ENCODE results near the gene ASB2.

Gene ASB2

DNA sequence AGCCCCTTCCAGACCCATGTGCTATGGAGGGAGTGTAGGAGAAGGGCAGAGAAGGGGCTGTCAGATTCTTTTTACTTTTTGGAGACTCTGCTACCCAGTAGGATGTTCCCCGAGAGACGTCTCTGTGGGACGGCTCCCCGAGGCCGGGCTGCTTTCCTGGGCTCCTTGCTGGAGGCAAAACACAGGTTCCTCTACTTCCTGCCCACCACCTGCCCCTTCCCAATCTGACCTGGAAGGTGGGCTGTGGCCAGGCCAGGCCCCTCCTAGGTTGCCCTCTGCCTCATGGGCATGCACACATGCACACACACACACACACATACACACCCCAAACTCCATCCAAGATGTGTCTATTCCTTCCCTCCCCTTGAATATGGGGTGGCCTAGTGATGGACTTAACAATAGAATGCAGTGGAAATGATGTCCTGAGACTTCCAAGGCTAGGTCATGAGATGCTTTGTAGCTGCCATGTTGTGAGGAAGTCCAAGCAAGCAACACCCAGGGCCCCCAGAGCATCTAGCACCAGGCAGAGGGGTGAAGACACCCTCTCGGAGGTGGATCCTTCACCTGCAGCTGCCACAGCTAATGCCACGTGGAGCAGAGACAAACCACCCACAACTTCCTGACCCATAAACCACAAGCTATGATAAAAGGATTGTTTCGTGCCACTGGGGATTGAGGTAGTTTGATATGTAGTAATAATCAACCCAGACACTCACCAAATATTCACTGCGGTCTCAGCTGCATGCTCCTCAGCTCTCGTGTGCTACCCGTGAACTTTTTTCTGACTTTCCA is 1.6 kb upstream of the ASB2 start:
- DNase-seq = peak; percentile 72

- DNase-seq = no peak
Observed at GRCh38 chr14:93977171-93977570, 801 bp upstream of the ASB2 start.

DNA sequence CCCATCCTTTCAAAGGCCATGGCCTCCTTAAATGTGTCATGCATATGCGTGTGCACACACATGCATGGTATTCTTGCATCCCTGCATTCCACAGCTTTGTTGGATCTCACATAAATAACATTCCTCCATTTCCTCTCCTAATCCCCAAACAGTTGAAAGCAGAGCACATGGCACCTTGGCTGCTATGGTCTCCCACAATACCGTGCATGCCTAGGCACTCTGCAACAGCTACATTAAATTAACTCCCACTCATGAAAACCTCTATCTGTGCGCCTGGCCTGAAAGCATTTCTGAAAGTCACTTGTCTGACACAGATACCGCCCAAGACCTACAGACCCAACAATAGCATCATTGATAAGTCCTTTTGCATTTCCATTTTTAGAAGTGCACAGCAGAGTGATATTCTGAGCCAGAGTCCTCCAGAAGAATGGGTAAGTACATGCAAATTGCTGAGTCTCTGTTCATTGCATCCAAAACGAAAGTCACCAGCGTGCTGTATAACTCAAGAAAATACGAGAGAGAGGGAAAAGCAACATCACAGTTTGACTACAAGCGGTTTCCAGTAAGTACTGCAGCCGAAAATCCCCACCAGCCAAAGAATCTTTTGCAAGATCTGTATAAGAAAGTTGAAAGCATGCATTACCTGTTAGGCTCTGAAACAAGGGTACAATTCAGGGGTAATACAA is 436 bp downstream of the ASB2 start:
- no peak for DNase-seq

DNA sequence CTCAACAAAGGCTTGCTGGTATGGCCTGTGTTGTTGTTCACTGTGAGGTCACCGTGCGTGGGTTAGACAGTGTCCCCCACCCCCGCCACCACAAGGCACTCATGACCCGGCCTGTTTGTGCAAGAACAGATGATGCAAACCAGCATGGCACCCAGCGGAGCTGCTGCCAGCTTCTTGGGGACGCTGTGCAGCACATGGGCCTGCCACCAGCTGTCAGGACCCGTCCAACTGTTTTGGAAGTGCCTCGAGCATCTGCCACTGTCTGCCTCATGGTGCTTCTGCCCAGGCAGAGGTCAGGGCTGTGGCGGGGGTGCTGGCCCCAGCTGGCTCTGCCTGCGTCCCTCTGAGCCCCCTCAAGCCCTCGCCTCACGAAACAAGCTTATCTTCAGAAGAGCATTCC is 1.5 kb downstream of the ASB2 start:
- no peak for DNase-seq

DNA sequence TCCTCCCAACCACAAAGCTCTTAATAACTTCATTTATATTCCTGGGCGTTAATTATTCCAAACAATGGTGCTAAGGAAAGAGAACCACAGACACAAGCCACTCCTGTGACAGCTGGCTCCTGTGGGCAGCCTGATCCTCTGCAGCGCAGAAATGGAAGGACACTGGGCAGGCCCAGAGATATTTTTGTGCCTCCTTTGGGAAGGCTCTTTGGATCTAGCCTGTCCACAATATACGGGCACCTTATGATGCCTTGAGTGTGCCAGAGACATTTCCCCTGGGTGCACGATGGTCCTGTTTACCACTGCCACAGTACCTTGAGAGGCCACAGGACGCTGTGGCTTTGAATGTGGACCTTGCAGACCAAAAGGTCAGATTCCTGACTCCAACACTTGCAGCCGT is 2.1 kb downstream of the ASB2 start:
- DNase-seq = no peak

- DNase-seq = no peak
Observed at GRCh38 chr14:93973607-93974006, 2.8 kb downstream of the ASB2 start.

DNA sequence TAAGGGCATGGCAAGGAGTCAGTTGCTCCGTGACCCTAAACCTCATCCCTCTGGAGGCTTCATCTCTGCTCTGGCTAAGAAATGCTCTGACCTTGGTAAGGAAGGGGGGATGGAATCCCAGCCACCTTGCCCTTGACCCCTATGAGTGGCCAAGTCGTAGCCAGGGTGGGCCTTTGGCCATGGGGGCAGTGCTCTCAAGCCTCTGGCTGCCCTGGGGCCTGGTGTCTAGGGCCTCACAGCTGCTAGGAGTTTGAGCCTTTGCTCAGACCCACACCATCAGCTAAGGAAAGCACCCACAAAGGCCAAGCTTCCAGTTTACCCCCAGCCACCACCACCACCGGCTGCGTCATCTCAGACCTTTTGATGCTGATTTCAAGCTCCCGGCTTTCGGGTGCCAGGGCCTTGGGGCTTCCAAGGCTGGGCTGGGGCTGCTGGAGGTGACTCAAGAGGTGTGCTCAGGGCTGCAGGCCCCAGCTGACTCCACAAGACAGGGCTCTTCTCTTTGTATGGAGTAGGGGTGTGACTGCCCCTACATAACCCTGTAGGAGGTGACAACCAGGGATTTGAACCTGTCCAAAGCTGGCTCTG is 3.7 kb downstream of the ASB2 start:
- DNase-seq = no peak

DNA sequence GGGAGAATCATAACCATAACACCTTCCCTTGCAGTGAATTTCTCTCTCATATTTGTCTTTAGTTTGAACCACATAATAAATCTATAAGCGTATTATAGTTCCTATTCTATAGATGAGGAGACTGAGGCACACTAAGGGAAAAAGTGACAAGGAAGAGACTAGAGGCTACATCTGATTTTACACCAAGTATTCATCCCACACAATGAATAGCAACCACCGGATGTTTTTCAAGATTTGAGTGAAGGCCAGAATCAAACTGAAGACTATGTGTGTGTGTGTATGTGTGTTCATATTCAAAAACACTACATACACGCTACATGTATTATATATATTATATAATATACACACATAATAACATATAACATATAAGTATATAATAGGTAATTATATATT is 4.7 kb downstream of the ASB2 start:
- DNase-seq = no peak

DNA sequence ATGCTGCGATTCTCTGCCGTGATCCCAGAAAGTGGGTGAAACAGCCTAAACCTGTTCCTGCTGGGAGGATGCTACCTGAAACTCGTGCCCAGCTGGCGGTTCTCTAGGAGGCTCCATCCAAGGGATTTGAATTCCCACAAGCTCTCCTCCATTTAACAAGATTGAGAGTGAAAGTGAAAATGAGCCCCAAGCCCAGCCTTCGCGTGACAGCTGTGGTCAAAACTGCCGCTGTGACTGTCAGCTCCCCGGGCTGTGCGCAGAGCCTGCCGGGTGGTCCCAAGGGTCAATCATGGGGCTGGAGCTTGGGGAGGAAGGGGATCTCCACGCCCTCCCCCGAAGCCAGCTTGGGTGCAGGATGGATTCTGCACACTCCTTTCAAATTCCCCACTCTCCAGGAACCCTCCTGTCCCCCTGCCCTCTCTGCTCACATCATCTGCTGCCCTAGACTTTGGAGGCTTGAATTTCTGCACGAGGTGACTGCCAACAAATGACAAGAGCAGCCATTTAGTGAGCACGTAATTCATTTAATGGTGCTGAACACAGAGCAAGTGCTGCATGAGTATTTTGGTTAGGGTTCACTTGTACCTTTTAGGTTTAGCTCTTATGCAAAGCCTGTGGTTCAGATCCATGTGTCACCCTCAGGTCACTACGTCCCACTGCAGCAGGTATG is 5.3 kb downstream of the ASB2 start:
- peak; percentile 54 for DNase-seq

- peak; percentile 75 for DNase-seq
Observed at GRCh38 chr14:93970585-93970964, 5.8 kb downstream of the ASB2 start.

DNA sequence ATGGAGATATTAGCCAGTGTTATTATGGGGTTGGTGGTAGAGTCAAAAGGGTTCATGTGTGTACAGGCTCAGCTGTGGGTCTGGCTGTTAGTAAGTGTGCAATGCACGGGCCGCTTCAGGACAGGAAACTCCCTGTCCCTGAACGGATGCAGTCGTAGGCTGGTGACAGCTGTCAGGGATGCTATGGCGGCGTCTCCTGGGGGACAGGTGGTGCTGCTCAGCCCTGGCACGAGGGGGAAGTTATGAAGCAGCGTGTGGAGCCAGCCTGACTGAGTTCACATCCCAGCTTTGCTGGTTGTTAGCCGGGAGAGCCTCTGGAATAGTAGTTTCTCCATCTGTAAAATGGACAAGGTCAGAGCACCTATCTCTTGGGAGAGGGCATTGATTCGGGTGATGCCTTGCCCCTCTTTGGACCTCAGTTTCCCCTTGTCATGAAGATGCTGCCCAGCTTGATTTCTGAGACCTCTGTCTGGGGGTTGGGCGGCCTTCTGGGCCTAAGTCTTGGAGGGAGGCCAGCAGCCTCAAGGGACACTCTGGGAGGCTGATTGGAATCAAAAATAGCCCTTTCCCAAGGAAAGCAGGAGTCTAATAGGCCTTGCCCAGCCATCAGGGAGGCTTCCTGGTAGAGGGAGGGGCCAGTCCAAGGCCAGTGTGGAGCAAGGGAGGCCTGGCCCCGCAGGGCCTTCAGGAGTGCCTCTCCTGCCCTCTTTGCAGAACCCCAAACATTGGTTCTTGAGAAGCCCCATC is 7.1 kb downstream of the ASB2 start:
- no peak for DNase-seq

GRCh38 chr14:93967637-93968250 is 8.6 kb downstream of the ASB2 start:
- no peak for DNase-seq

DNA sequence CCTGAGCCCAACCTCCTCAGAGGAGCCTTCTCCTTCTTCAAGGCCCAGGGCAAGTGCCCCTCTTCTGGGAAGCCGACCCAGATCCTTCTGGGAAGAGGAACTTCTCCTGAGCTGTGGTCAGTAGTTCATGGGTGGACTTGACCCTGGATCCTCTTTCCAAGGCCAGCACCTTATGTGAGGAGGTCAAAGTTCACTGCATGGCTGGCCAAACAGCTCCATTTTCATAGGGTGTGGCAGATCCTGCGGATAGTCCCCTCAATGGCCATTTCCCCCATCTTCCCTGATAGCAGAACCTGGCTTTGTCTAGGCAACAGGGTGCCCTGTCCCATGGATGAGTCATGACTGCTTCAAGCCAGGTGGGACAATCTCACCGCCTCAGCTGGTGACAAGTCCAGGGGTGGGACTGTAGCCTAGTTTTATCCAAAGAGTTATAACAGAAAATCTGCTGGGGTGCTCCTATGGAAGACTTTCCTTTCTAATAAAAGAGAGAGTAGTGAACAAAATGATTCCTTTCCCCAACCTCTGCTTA is 10.4 kb downstream of the ASB2 start:
- DNase-seq = no peak

GRCh38 chr14:93965287-93965821 is 11.0 kb downstream of the ASB2 start:
- no peak for DNase-seq

DNA sequence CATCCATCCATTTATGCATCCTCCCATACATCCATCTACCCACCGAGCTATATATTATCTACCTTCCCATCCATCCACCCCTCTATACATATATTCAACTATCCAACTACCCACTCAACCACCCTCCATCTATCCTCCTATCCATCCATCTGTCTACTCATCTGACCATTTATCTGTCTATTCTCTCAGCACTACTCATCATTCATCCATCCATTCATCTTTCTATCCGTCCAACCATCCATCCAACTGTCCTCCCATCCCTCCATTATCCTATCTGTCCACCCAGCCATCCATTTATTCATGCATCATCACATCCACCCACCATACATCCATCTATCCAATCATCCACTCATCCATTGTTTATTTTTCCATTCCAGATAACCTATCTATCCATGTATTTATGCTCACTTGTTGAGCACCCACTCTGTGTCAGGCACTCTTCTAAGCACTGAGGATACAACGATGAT is 11.5 kb downstream of the ASB2 start:
- DNase-seq = no peak

DNA sequence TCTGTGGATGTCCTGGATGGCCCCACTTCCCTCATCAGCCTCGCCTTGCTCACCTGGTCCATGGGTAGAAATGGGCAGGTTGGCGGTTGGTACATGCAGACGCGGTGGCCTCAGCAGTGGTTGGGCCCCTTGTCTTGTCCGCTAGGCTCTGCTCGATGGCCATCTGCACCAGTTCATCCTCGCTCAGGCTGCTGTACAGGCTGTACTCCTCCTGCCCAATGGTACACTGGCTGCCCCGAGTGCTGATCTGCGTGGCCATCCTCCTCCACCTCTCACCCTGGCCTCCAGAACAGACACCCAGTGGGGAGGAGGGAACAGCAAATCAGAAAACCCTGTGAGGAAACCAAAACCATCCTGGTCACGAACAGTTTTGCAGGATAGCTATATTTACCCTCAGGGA is 12.1 kb downstream of the ASB2 start:
- DNase-seq = no peak

GRCh38 chr14:93963692-93964091 is 12.7 kb downstream of the ASB2 start:
- no peak for DNase-seq

DNA sequence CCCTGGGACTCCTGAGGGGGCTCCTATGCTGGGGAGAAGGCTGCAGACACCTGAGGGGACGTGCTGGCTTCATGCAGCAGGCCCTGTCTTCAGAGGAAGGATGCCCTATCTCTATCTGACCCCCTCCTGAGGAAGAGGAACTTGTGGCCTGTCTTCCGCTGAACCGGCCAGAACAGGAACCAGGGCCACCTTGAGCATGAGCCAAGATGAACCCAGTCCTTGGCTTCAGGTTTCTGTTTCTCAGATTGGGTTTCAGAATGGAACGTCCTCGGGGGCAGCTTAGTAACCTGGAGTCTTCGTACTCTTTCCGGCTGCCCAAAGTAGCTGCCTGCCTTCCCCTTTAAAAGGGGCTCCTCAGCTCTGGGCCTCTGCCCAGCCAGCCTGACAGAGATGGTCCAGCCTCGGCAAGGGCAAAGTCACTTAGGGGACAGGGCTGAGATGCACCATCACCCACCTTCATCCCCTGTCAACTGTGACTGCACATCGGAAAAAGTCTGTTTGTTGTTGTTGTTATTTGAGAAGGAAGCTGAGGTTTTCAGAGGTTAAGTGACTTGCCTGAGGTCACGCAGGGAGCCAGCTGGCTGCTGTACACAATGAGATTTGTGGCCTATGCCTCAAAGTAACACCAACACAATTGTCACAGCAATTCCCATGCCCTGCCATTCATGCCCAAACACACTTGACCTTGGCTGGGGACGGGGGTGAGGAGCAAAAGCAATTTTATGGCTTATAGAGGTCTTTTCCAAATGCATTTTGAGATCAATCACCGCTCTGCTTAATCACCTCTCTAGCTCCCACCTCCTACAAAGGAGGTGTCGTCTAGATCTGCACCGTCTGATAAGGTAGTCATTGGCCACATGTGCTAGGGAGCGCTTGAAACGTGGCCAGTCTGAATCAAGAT is 13.4 kb downstream of the ASB2 start:
- DNase-seq = peak; percentile 64

DNA sequence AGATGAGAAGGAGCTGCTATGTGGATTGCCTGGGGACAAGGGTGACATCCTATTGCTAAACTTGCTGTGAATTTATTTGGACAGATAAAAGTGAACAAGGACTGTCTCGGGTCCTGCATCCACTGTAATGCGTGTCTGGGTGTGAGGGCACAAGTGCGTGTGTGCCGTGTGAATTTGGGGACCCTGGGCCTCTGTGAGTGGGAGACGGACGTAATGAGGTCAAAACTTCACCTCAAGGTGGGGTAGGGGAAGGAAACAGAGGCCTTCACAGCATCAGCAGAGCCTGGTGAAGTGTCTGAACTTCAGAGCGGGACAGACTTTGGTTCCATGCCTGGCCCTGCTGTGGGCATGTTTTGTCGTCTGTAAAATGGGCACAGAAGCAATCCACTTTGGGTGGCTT is 14.8 kb downstream of the ASB2 start:
- no peak for DNase-seq

GRCh38 chr14:93960774-93961438 is 15.5 kb downstream of the ASB2 start:
- DNase-seq = no peak

All from activated gamma-delta T cell treated with Interleukin-2 at 50 U/mL for 16 hours (primary cell).